Retina (tissue), 1 donor: Measurements from ENCODE around the gene ASCC2.
"Not testable (repeated sequence)": the region's sequence is repeated elsewhere in the genome, so short reads cannot be mapped to it uniquely, and the experiment has no call there.

Experiments
- DNase-seq: peaks from one replicate; pipeline ENCODE4 v3.0.0-alpha.2; 2016

ASCC2 gene

GRCh38 chr22:29837741-29838598 is at the start of gene ASCC2:
Gene ASCC2, minus strand, starts transcription at chr22:29838274. Its CDS starts 5,949 bp downstream, at chr22:29832325.
- peak; percentile 97 for DNase-seq

GRCh38 chr22:29887358-29887757 is 49.3 kb upstream of the ASCC2 start:
- DNase-seq: no peak

- no peak for DNase-seq
These were observed 48.5 kb upstream of the ASCC2 start for GRCh38 chr22:29886596-29886995.

- no peak for DNase-seq
These were observed 47.5 kb upstream of the ASCC2 start for GRCh38 chr22:29885610-29886009.

- no peak for DNase-seq
These were observed 45.7 kb upstream of the ASCC2 start for GRCh38 chr22:29883775-29884097.

- DNase-seq: peak; percentile 97
These were observed 45.1 kb upstream of the ASCC2 start, which contains the start of gene MTMR3 for GRCh38 chr22:29883045-29883774. Gene MTMR3, plus strand, starts transcription at chr22:29883174. Its CDS starts 87,886 bp downstream, at chr22:29971060.

GRCh38 chr22:29882716-29883044 is 44.6 kb upstream of the ASCC2 start:
- no peak for DNase-seq

- no peak for DNase-seq
These were observed 41.7 kb upstream of the ASCC2 start for GRCh38 chr22:29879753-29880152.

GRCh38 chr22:29877620-29878019 is 39.5 kb upstream of the ASCC2 start:
- no peak for DNase-seq

GRCh38 chr22:29873943-29874342 is 35.9 kb upstream of the ASCC2 start:
- DNase-seq: no peak

- no peak for DNase-seq
These were observed 34.9 kb upstream of the ASCC2 start for GRCh38 chr22:29872989-29873388.

- no peak for DNase-seq
These were observed 34.2 kb upstream of the ASCC2 start for GRCh38 chr22:29872144-29872893.

GRCh38 chr22:29871684-29872083 is 33.6 kb upstream of the ASCC2 start:
- DNase-seq: peak; percentile 23

GRCh38 chr22:29870574-29870973 is 32.5 kb upstream of the ASCC2 start:
- DNase-seq: no peak

- no peak for DNase-seq
These were observed 29.8 kb upstream of the ASCC2 start for GRCh38 chr22:29867851-29868250.

- DNase-seq: no peak
These were observed 29.2 kb upstream of the ASCC2 start for GRCh38 chr22:29867260-29867659.

GRCh38 chr22:29865572-29865971 is 27.5 kb upstream of the ASCC2 start:
- DNase-seq: not testable (repeated sequence)

- DNase-seq: no peak
These were observed 23.7 kb upstream of the ASCC2 start for GRCh38 chr22:29861672-29862297.

GRCh38 chr22:29860006-29860766 is 22.1 kb upstream of the ASCC2 start:
- DNase-seq: no peak

GRCh38 chr22:29859030-29859429 is 21.0 kb upstream of the ASCC2 start:
- DNase-seq: not testable (repeated sequence)

- no peak for DNase-seq
These were observed 18.4 kb upstream of the ASCC2 start for GRCh38 chr22:29856496-29856895.

- DNase-seq: no peak
These were observed 17.6 kb upstream of the ASCC2 start for GRCh38 chr22:29855611-29856181.
